ENCODE measurements around the gene EXOC1. TPM values are rescaled to one million over a fixed set of nuclear protein-coding genes. Genes with fewer than 3 reads are reported as not detected.

Gene EXOC1
- total and polyA plus RNA-seq, 2 of the 4 experiments (the other 2 are of a cell fraction), result 19.9 to 49.5 TPM

DNA sequence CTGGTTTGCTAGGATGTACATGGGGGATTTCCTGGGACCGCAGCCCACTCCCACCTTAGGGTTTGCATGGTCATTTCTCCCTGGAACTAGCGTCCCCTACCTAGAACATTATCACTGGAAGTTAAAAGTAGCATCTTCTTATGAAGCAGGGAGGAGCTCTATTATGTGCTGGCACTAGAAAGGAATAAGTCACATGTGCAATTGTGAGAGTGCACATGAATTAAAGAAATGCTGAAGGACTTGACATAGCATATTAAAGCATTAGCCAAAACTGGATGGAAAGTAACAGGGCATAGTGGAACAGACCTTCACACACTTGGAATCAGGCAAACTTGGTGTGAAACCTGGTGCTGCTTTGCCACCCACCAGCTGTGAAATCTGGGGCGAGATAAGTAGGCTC is 31.1 kb upstream of the EXOC1 start:
- CTCF ChIA-PET, result no interaction called here
- Histone ChIP-seq H3K36me3 (ENCODE audit: control insufficient read depth, insufficient read depth, low read length) (no peaks in the 10 kb centered on the region), H4K91ac (ENCODE audit: insufficient read depth, low read depth, low read length) (no peak overlapping the region), H2BK5ac (ENCODE audit: low read depth, low read length, poor library complexity, severe bottlenecking) (no peak overlapping the region), H3K79me1 (ENCODE audit: low read depth in 1 of 2, low read length in 2 of 2) (no peaks in the 10 kb centered on the region), H3K27ac (ENCODE audit: insufficient read depth, low read length) (no peak overlapping the region), H4K5ac (ENCODE audit: low read depth, low read length) (no peak overlapping the region), H3K9me1 (ENCODE audit: insufficient read depth, low read length) (no peaks in the 10 kb centered on the region), H4K8ac (ENCODE audit: low read depth in 2 of 2, low read length in 2 of 2) (no peak overlapping the region), H3K56ac (ENCODE audit: extremely low read depth, insufficient read depth, low read length) (no peak overlapping the region), H3K9ac (ENCODE audit: low read depth, low read length) (no peak overlapping the region), H3K4me2 (ENCODE audit: low read depth, low read length) (no peak overlapping the region), H3K23ac (ENCODE audit: low read depth, low read length) (no peak overlapping the region), H2AK9ac (replicated peaks; ENCODE audit: low read depth, low read length, poor library complexity) (no peak overlapping the region), H3K4me1 (ENCODE audit: control insufficient read depth, insufficient read depth, low read length) (no peaks in the 10 kb centered on the region), H3K27me3 (ENCODE audit: control insufficient read depth, insufficient read depth, low read length) (peaks cover 10% of the 10 kb centered on the region), H2BK120ac (ENCODE audit: low read depth, low read length) (no peak overlapping the region), H2BK20ac (ENCODE audit: low read depth, low read length) (no peak overlapping the region), H3K4ac (ENCODE audit: low read depth, low read length) (no peak overlapping the region), H3K4me3 (ENCODE audit: insufficient read depth, low read depth, low read length) (no peak overlapping the region), H3K9me3 (ENCODE audit: control insufficient read depth, insufficient read depth, low read length) (no peaks in the 10 kb centered on the region), H4K20me1 (ENCODE audit: insufficient read depth, low read length) (no peaks in the 10 kb centered on the region), H2AFZ (replicated peaks; ENCODE audit: low read length, poor library complexity) (no peak overlapping the region), H2BK15ac (ENCODE audit: low read depth, low read length) (no peak overlapping the region), H2AK5ac (ENCODE audit: low read depth, low read length) (no peak overlapping the region), H3K18ac (ENCODE audit: low read depth, low read length) (no peak overlapping the region), H3K14ac (replicated peaks; ENCODE audit: low read depth, low read length) (no peak overlapping the region)
- intact Hi-C loops (cut with micrococcal nuclease), result no loop called here
- dilution Hi-C loops (cut with HindIII; ENCODE audit: low sequenced_read_pairs, unreplicated experiment), result no loop called here
- TF ChIP-seq MXI1 (IDR thresholded peaks at IDR 0.05; ENCODE audit: borderline replicate concordance, low read depth, low read length), result no peak
- TF ChIP-seq MAZ (IDR thresholded peaks at IDR 0.05; ENCODE audit: borderline replicate concordance, low read depth, low read length), result no peak
- no peak for TF ChIP-seq MAFK (IDR thresholded peaks at IDR 0.05; ENCODE audit: low read depth, low read length)
- no peak for TF ChIP-seq CHD1 (IDR thresholded peaks at IDR 0.05; ENCODE audit: low read depth, low read length)
- TF ChIP-seq BHLHE40 (IDR thresholded peaks at IDR 0.05; ENCODE audit: low read depth, low read length), result no peak
- no peak for TF ChIP-seq FOS (IDR thresholded peaks at IDR 0.05; ENCODE audit: low read depth, low read length)
- no peak for TF ChIP-seq RFX5 (IDR thresholded peaks at IDR 0.05; ENCODE audit: low read depth, low read length)
- no peak for TF ChIP-seq NFE2L2 (IDR thresholded peaks at IDR 0.05; ENCODE audit: low read depth, low read length)
- no peak for TF ChIP-seq RCOR1 (IDR thresholded peaks at IDR 0.05; ENCODE audit: insufficient replicate concordance, low read length)
- TF ChIP-seq, protein P1, sequence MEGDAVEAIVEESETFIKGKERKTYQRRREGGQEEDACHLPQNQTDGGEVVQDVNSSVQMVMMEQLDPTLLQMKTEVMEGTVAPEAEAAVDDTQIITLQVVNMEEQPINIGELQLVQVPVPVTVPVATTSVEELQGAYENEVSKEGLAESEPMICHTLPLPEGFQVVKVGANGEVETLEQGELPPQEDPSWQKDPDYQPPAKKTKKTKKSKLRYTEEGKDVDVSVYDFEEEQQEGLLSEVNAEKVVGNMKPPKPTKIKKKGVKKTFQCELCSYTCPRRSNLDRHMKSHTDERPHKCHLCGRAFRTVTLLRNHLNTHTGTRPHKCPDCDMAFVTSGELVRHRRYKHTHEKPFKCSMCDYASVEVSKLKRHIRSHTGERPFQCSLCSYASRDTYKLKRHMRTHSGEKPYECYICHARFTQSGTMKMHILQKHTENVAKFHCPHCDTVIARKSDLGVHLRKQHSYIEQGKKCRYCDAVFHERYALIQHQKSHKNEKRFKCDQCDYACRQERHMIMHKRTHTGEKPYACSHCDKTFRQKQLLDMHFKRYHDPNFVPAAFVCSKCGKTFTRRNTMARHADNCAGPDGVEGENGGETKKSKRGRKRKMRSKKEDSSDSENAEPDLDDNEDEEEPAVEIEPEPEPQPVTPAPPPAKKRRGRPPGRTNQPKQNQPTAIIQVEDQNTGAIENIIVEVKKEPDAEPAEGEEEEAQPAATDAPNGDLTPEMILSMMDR (conservative IDR thresholded peaks at IDR 0.05; ENCODE audit: low read depth, low read length), result no peak
- no peak for TF ChIP-seq ELK1 (IDR thresholded peaks at IDR 0.05; ENCODE audit: borderline replicate concordance, low read depth, low read length)
- no peak for TF ChIP-seq POLR2A (IDR thresholded peaks at IDR 0.05; ENCODE audit: low read depth, low read length)
- BruUV-seq (replicated peaks), result no TSS peak
- DNase-seq (no peak), ATAC-seq (ENCODE audit: low read depth) (no peak)
- no CpG with 5 or more reads among the region's 3 CpGs for WGBS, 2 experiments (ENCODE audit: extremely low coverage in 2 of 2, insufficient read length in 1 of 2)
- POLR2A ChIA-PET (ENCODE audit: unreplicated experiment), result no interaction called here
- in situ Hi-C loops (cut with MboI; ENCODE audit: low sequenced_read_pairs), result no loop called here
